Hematopoietic multipotent progenitor cell (in vitro differentiated cells): ENCODE results near the gene OPRL1. TPM values are rescaled to one million over a fixed set of nuclear protein-coding genes. Genes with fewer than 3 reads are reported as not detected.
"Not testable (repeated sequence)": the region's sequence is repeated elsewhere in the genome, so short reads cannot be mapped to it uniquely, and the experiment has no call there.

ENCODE experiments used
- DNase-seq, 3 donors: peaks; one replicate each; pipeline ENCODE4 v3.0.0-alpha.2; 2011 to 2015; ENCODE audit warnings: low read depth in 2 of 3, low spot score in 2 of 3
- total RNA-seq: library from RNA; depleted of rRNA; stranded (reverse); fragments of >200 nt; gene quantifications from one replicate; pipeline ENCODE4 v1.2.3, GENCODE V29; 2012

Gene OPRL1
- total RNA-seq, 1 donor: 10.5 TPM

- DNase-seq: no peak
Observed at GRCh38 chr20:64113796-64114355, 34.0 kb downstream of the OPRL1 start.

DNA sequence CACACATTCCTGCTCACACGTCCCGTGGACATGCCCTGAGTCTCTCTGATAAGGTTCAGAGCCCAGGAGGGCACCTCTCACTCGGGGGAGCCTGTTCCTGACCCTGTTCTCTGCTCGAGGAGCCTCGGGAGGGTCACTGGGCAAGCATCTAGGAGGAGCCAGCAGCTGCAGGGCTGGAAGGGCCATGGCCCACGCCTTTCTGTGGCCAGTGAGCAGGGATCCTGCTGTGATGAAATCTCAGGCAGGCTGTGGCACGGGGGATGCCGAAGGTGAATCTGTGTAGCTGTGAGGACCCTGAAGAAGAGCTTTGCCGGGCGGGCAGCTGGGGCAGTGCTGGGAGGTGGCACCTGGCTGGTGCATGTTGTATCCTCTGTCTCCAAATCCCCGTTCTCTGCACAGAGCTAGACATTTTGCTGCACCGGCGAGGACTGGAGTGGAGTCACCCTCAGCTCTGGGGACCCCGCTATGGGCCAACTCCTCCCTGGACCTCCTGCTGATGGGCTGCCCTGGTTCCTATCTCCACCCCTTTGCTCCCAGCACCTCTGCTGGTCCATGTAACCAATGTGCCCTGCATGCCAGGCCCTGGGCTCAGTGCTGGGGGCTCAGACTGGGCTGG, 34.6 kb downstream of the OPRL1 start:
- DNase-seq: no peak

GRCh38 chr20:64115171-64115911, 35.5 kb downstream of the OPRL1 start:
- no peak for DNase-seq

- no peak for DNase-seq
Observed at GRCh38 chr20:64116016-64116415, 36.1 kb downstream of the OPRL1 start.

GRCh38 chr20:64116541-64117431, 36.9 kb downstream of the OPRL1 start:
- DNase-seq: no peak

- DNase-seq: not testable (repeated sequence)
Observed at GRCh38 chr20:64117432-64117777, 37.5 kb downstream of the OPRL1 start.

- no peak for DNase-seq
Observed at GRCh38 chr20:64119301-64119680, 39.4 kb downstream of the OPRL1 start.

- peak in 1 of 3 donors; percentile 32 for DNase-seq
Observed at GRCh38 chr20:64119681-64120341, 39.9 kb downstream of the OPRL1 start.

GRCh38 chr20:64121586-64121985, 41.7 kb downstream of the OPRL1 start:
- DNase-seq: no peak

DNA sequence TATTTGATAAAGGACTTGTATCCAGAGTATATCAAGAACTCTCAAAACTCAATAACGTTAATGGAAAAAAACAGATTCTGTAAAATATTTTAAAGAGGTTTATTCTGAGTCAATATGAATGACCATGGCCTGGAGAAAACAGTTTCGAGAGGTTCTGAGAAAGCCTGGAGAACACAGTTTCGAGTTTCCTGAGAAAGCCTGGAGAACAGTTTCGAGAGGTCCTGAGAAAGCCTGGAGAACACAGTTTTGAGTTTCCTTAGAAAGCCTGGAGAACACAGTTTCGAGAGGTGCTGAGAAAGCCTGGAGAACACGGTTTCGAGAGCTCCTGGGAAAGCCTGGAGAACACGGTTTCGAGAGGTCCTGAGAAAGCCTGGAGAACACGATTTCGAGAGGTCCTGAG, 43.0 kb downstream of the OPRL1 start:
- DNase-seq: not testable (repeated sequence)

- not testable (repeated sequence) for DNase-seq
Observed at GRCh38 chr20:64123517-64123916, 43.6 kb downstream of the OPRL1 start.

DNA sequence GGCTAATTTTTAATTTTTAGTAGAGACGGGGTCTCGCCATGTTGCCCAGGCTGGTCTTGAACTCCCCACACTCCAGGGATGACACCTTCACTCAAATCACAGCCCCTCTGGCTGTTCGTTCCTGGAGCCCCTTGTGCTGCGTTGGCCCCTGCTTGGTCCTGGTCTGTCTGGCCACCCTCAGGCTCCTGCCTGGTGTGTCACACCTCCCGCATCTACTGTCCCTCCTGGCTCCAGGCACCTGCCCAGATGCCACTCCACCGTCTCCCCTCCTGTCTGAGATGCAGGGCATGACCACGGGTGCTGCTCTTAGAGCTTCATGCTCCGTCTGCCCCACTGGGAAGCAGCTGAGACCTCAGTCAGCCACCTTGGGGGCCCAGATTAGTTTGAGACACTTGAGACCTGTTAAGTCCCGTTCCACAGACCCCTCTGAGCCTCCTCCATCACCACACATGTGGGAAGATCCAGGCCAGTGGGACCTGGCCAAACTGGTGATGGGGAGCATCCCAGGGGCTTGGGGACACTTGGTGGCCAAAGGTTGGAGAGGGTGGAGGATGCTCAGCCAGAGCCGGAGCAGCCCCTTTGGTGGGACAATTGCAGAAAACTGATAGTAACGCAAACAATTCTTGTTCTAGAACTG, 49.4 kb downstream of the OPRL1 start:
- no peak for DNase-seq

- DNase-seq: no peak
Observed at GRCh38 chr20:64130271-64130670, 50.4 kb downstream of the OPRL1 start.

DNA sequence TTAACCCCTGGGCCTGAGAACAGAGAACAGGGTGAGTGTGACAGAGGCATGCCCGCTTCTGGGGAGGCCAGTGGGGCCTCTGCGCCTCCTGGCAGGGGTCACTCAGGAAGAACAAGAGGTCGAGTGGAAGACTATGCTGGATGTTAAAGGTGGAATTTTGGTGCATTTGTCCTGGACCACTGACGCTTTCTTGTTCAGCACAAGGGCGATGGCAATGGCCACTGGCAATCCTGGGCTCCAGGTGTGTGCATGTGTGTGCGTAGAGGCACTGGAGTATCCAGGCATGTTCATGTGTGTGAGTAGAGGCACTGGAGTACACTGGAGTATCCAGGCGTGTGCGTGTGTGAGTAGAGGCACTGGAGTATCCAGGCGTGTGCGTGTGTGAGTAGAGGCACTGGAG, 51.0 kb downstream of the OPRL1 start:
- DNase-seq: no peak

- DNase-seq: peak in 1 of 3 donors; percentile 27
Observed at GRCh38 chr20:64131406-64131805, 51.5 kb downstream of the OPRL1 start.

GRCh38 chr20:64133951-64134407, 54.1 kb downstream of the OPRL1 start:
- DNase-seq: peak in 1 of 3 donors; percentile 10

DNA sequence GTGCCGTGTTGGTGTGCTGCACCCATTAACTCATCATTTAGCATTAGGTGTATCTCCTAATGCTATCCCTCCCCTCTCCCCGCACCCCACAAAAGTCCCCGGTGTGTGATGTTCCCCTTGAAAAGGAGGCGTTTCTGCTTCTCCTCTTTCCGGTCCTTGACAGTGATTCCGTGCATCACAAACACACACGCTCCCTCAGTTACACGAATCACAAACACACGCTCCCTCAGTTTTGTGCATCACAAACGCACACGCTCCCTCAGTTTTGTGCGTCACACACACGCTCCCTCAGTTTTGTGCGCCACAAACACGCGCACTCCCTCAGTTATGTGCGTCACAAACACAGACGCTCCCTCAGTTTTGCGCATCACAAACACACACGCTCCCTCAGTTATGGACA, 54.9 kb downstream of the OPRL1 start:
- not testable (repeated sequence) for DNase-seq

DNA sequence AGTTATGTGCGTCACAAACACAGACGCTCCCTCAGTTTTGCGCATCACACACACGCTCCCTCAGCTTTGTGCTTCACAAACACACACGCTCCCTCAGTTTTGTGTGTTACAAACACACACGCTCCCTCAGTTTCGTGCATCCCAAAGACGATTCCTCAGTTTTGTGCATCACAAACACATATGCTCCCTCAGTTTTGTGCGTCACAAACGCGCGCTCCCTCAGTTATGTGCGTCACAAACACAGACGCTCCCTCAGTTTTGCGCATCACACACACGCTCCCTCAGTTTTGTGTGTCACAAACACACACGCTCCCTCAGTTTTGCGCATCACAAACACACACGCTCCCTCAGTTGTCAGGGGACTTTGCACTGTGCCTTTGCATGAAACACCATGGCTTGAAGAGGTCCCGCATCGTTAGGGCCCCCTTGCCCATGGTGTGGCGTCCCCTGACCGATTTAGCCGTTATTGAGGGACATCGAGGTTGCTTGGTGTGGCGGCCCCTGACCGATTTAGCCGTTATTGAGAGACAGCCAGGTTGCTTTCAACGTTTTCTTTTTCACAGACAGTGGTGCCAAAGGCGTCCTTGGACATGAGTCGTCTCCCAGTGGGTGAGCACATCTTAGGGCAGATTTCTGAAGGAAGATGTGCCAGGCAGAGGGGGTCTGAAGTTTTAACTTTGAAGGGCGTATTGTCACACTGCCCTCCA, 56.3 kb downstream of the OPRL1 start:
- no peak for DNase-seq

- DNase-seq: no peak
Observed at GRCh38 chr20:64137598-64138031, 57.7 kb downstream of the OPRL1 start.
